GM19452 (cell line): ENCODE data around the gene TTLL13.
A peak's percentile ranks its signal among the peaks of the same experiment; 100 is the strongest.

ENCODE experiments used
- ATAC-seq: cut with Tn5 transposase; IDR thresholded peaks from one replicate; pipeline ENCODE4 v1.9.1; 2021; ENCODE audit not compliant: unreplicated experiment

TTLL13 gene

GRCh38 chr15:90249203-90249863 lies at the start of gene TTLL13:
Gene TTLL13, plus strand, starts transcription at chr15:90249556. Its CDS starts 1,075 bp downstream, at chr15:90250631.
- ATAC-seq, result peak; percentile 83

GRCh38 chr15:90200534-90201129 lies 48.7 kb upstream of the TTLL13 start:
- ATAC-seq, result no peak

- peak; percentile 86 for ATAC-seq
Observed at GRCh38 chr15:90201130-90201943, 48.0 kb upstream of the TTLL13 start, which contains the start of gene SEMA4B. Gene SEMA4B, plus strand, starts transcription at chr15:90201330. Its CDS starts 249 bp downstream, at chr15:90201579.

- ATAC-seq, result no peak
Observed at GRCh38 chr15:90201944-90202375, 47.4 kb upstream of the TTLL13 start.

- ATAC-seq, result no peak
Observed at GRCh38 chr15:90202929-90203328, 46.4 kb upstream of the TTLL13 start.

- ATAC-seq, result no peak
Observed at GRCh38 chr15:90203473-90203872, 45.9 kb upstream of the TTLL13 start.

GRCh38 chr15:90203922-90204321 lies 45.4 kb upstream of the TTLL13 start:
- no peak for ATAC-seq

- no peak for ATAC-seq
Observed at GRCh38 chr15:90205050-90205848, 44.1 kb upstream of the TTLL13 start.

GRCh38 chr15:90205886-90206285 lies 43.5 kb upstream of the TTLL13 start:
- no peak for ATAC-seq

- ATAC-seq, result no peak
Observed at GRCh38 chr15:90207252-90207651, 42.1 kb upstream of the TTLL13 start.

GRCh38 chr15:90208356-90208755 lies 41.0 kb upstream of the TTLL13 start:
- ATAC-seq, result no peak

- ATAC-seq, result peak; percentile 50
Observed at GRCh38 chr15:90209591-90209990, 39.8 kb upstream of the TTLL13 start.

- no peak for ATAC-seq
Observed at GRCh38 chr15:90210593-90210992, 38.8 kb upstream of the TTLL13 start.

- no peak for ATAC-seq
Observed at GRCh38 chr15:90211009-90211408, 38.3 kb upstream of the TTLL13 start.

- no peak for ATAC-seq
Observed at GRCh38 chr15:90211440-90212143, 37.8 kb upstream of the TTLL13 start.

GRCh38 chr15:90212221-90213098 lies 36.9 kb upstream of the TTLL13 start:
- ATAC-seq, result no peak

- no peak for ATAC-seq
Observed at GRCh38 chr15:90213122-90213817, 36.1 kb upstream of the TTLL13 start.

- ATAC-seq, result no peak
Observed at GRCh38 chr15:90213818-90214204, 35.5 kb upstream of the TTLL13 start.
